Astrocyte (in vitro differentiated cells and primary cell): ENCODE data around the gene TBX2.

Experiments
- EZH2 ChIP-seq: IDR thresholded peaks from 2 replicates; pipeline ENCODE4 v1.6.1; 2012; ENCODE audit warnings: mild to moderate bottlenecking, low read length, inconsistent platforms; ENCODE audit not compliant: insufficient read depth
- TF ChIP-seq, protein P1 (sequence below): IDR thresholded peaks from 2 replicates; pipeline ENCODE4 v1.5.1; 2011; ENCODE audit warnings: low read depth, mild to moderate bottlenecking, inconsistent platforms, low read length, moderate library complexity; ENCODE audit not compliant: insufficient read depth

DNA sequence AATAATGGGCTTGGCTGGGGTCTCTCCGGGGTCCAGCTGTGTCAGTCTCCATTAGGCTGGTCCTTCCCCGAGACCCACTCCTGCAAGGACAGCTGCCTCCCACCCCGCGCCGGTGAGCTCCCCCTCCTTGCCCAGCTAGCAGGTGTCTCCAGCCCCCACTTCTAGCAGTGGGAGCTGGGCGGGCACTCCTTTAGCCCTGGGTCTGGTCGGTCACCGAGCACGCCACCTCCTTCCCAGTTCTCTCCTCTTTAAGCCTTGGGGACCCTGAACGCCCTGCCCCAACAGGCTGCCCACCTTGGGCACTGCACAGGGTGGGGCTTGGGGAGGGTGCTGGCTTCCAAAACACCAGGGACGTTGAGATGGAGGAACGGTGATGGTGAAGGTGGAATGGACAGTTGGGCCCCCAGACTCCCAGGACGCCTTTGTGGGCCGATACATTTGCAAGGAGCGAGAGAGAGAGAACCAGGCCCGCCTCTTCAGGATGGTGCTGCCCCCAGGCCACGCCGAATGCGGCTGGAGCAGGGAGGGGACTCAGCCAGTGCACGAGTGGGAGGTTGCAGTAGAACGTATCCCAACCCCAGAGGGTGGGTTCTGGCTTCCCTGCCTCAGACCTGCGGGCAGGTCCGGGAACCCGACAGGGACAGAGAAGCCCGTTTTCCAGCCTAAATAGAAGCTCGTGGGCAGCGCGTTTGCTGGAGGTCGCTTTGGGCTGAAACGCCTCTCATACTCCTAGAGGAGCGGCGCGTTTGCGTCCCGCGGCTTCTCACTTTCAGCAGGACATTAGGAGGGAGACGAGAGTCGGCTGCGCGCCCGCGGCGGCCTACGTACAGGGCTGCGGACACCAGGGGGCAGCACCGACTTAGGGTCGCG, 10.7 kb downstream of the TBX2 start:
- TF ChIP-seq, protein P1, sequence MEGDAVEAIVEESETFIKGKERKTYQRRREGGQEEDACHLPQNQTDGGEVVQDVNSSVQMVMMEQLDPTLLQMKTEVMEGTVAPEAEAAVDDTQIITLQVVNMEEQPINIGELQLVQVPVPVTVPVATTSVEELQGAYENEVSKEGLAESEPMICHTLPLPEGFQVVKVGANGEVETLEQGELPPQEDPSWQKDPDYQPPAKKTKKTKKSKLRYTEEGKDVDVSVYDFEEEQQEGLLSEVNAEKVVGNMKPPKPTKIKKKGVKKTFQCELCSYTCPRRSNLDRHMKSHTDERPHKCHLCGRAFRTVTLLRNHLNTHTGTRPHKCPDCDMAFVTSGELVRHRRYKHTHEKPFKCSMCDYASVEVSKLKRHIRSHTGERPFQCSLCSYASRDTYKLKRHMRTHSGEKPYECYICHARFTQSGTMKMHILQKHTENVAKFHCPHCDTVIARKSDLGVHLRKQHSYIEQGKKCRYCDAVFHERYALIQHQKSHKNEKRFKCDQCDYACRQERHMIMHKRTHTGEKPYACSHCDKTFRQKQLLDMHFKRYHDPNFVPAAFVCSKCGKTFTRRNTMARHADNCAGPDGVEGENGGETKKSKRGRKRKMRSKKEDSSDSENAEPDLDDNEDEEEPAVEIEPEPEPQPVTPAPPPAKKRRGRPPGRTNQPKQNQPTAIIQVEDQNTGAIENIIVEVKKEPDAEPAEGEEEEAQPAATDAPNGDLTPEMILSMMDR, result peak; percentile 27
- no peak for TF ChIP-seq EZH2
